Epidermal melanocyte (primary cell): ENCODE data around the gene COX5B.
"Not testable (repeated sequence)": the region's sequence is repeated elsewhere in the genome, so short reads cannot be mapped to it uniquely, and the experiment has no call there.

ENCODE experiments used
- DNase-seq: peaks from one replicate; pipeline ENCODE4 v3.0.0; 2011; ENCODE audit warnings: low spot score; ENCODE audit not compliant: insufficient read length

The COX5B gene

GRCh38 chr2:97672606-97673140 is 26.8 kb downstream of the COX5B start:
- not testable (repeated sequence) for DNase-seq

GRCh38 chr2:97673182-97673914 is 27.5 kb downstream of the COX5B start:
- DNase-seq, result no peak

DNA sequence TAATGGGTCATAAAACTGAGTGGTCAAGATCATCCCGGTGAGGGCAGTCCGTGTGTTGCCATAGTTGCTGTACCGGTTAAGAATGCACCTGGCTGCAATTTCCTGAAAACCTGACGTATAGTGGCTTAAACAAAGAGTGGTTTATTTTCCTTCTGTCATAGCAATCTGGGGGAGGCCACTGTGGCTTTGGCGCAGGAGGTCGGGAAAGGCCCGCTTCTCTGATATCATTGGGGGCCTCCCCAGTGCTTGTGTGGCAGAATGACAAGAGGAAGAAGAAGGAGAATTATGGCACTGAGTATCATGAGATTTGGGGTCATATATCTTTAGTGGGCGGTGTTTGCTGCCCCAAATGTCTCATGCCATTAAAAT is 28.0 kb downstream of the COX5B start:
- DNase-seq, result no peak

GRCh38 chr2:97675430-97676113 is 29.7 kb downstream of the COX5B start:
- no peak for DNase-seq

DNA sequence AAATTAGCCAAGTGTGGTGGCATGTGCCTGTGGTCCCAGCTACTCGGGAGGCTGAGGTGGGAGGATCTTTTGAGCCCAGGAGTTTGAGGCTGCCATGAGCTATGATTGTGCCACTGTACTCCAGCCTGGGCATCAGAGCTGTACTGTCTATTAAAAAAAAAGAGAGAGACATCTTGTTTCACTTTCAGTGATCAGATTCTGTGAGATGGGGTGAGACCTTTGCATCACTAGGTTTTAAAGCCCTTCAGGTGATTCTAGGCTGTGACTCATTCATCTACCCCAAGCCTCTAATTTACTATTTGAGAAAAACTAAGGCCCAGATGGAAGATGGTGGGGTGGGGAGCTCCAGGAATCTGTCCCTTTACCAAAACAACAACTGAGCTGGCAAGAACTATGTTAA is 30.8 kb downstream of the COX5B start:
- DNase-seq, result no peak

DNA sequence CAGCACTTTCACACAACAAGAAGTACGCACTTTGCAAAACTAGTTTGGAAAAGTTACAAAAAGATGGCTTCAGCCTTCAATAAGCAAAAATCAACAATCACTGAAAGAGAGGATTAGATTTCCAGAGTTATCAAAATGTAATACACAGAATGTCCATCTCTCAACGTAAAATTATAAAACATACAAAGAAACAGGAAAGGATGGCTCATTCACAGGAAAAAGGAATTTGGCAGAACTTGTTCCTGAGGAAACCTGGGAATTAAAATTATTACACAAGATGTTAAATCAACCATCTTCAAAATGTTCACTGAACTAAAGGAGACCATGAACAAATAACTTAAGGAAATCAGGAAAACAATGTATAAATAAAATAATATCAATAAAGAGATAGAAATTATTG is 31.6 kb downstream of the COX5B start:
- no peak for DNase-seq

- DNase-seq, result no peak
Observed at GRCh38 chr2:97678298-97678697, 32.4 kb downstream of the COX5B start.

DNA sequence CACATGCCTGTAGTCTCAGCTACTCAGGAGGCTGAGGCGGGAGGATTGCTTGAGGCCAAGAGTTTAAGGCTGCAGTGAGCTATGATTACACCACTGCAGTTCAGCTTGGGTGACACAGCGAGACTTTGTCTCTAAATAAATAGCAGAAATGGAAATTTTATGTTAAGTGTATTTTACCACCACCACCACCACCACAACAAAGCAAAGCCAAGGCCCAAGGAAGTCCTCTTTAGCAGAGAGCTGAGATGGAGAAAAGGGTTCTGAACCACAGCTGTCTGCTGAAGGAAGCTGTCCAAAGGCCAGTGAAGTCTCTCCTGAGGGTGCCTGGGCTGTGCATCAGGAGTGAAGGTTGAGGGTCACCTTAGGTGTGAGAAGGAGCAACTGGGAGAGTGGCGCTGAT is 41.4 kb downstream of the COX5B start:
- DNase-seq, result not testable (repeated sequence)

DNA sequence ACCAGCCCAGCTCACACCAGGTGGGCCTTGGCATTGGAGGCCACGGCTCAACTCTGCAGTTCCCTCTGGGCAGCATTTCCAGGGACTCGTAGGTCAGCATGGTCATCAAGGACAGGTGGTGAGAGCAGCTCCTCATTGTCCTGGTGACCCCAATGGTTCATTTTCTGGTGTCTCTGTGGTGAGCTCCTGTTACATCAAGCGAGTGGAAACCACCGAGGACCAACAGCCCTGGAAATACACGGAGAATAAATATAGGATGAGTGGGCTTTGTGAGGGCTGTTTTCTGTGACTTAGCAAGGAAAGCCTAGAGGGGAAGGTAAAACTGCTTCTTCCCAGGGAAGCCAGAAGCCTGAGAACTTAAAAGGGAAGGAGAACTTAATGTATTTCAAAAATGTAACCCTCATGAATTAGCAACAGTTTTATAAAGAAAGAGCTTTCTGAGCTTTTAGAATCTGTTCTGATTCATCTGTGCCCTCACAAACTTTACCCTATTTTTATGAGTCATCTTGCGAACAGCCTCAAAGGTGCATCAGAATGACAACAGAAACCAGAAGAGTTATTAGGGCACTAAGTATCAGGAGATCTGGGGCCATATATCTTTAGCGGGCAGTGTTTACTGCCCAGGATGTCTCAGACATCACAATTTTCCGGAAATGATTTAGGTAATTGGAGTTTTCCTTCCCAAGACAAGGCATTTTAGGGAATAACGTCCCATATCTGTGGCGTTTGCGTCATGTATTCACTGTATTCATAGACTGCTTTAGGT is 42.4 kb downstream of the COX5B start:
- DNase-seq, result no peak

- no peak for DNase-seq
Observed at GRCh38 chr2:97691166-97691565, 45.3 kb downstream of the COX5B start.

DNA sequence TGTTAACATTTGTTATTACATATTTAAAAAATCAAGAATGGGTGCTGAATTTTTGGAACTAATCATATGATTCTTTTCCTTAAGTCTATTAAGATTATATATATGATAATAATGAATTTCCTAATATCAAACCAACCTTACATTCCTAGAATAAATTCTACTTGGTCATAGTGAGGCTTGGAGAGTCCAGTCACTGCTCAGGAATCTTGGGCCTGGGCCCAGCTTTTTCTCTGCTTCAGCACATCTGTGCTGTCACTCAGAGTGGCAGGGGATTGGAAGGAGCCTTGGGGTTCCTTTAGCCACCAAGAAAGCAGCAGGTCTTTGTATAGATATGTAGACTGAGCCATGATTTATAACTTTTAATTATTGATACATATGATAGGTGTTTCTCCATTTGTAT is 47.6 kb downstream of the COX5B start:
- DNase-seq, result no peak

GRCh38 chr2:97695744-97696143 is 49.9 kb downstream of the COX5B start:
- DNase-seq, result no peak

DNA sequence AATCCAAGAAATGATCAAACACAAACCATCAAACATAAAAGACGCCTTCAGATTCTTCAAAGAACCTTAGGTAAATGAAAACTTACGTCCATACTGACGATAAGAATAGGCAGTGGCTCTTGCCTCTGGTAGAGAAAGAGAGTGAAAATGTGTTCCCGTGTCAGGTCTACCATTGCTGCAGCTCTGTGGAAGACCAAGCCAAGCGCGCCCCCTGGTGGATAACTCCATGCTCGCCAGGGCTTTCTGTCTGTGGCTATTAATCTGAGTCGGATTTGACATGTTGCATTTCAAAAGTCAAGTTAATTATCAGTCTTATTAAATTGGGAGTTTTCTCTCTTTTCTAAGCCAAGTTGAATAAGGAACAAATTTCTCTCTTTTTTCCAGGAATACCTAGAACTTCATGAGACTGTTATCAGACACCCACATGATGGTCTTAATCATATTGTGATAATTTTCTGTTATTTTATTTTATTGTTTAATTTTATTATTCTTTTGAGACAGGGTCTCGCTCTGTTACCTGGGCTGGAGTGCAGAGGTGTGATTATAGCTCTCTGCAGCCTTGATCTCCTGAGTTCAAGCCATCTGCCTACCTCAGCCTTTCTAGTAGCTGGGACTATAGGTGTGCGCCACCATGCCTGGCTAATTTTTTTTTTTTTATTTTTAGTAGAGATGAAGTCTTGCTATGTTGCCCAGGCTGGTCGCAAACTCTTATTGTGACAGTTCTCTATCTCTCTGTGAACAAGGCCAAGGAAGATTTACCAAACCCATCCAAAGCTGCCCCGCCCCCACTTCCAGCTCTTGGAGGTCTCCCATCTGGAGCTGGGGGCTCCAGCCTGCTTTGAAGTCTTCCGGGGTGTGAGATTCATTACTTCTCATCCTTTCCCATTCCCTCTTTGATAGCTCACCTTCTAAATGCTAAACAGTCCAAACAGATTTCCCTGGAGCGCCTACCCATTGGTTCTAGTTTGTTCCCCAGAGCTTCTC is 51.7 kb downstream of the COX5B start:
- peak; percentile 84 for DNase-seq
